Activated naive CD8-positive, alpha-beta T cell (primary cell): ENCODE results near the gene KRTAP12-2.

Experiments used
- H3K27ac Mint-ChIP-seq: one replicate; pipeline ENCODE4 v1.8.0; 2021; ENCODE audit warnings: mixed read lengths
- H3K27me3 Mint-ChIP-seq: one replicate; pipeline ENCODE4 v1.8.0; 2021; ENCODE audit warnings: mixed read lengths
- H3K36me3 Mint-ChIP-seq: one replicate; pipeline ENCODE4 v1.8.0; 2021; ENCODE audit warnings: mixed read lengths
- H3K4me1 Mint-ChIP-seq: one replicate; pipeline ENCODE4 v1.8.0; 2021; ENCODE audit warnings: low read depth, mixed read lengths
- H3K4me3 Mint-ChIP-seq: one replicate; pipeline ENCODE4 v1.8.0; 2021; ENCODE audit warnings: mild to moderate bottlenecking, mixed read lengths
- H3K9me3 Mint-ChIP-seq: one replicate; pipeline ENCODE4 v1.8.0; 2021; ENCODE audit warnings: low read depth, mixed read lengths

KRTAP12-2 gene

GRCh38 chr21:44666401-44667320 lies at the start of gene KRTAP12-2:
TSS of gene KRTAP12-2 (minus strand) at chr21:44666927. CDS start at chr21:44666886, 41 bp downstream.
- Mint-ChIP-seq H3K4me1 (no peaks in the 10 kb centered on the region), H3K27me3 (no peaks in the 10 kb centered on the region), H3K36me3 (peaks cover 5% of the 10 kb centered on the region), H3K27ac (no peak within 1 kb of the TSS), H3K4me3 (no peak within 1 kb of the TSS), H3K9me3 (peaks cover 11% of the 10 kb centered on the region)

- H3K4me3 Mint-ChIP-seq: no peak overlapping the region
- H3K27me3 Mint-ChIP-seq: peaks cover 36% of the 10 kb centered on the region
- H3K27ac Mint-ChIP-seq: no peak overlapping the region
- no peaks in the 10 kb centered on the region for H3K36me3 Mint-ChIP-seq
- H3K9me3 Mint-ChIP-seq: peaks cover 3% of the 10 kb centered on the region
- H3K4me1 Mint-ChIP-seq: peaks cover 22% of the 10 kb centered on the region
Observed at GRCh38 chr21:44714905-44715304, 48.2 kb upstream of the KRTAP12-2 start.

GRCh38 chr21:44713846-44714245 lies 47.1 kb upstream of the KRTAP12-2 start:
- peaks cover 3% of the 10 kb centered on the region for H3K9me3 Mint-ChIP-seq
- H3K4me3 Mint-ChIP-seq: no peak overlapping the region
- no peaks in the 10 kb centered on the region for H3K36me3 Mint-ChIP-seq
- H3K4me1 Mint-ChIP-seq: peaks cover 29% of the 10 kb centered on the region
- H3K27me3 Mint-ChIP-seq: peaks cover 42% of the 10 kb centered on the region
- no peak overlapping the region for H3K27ac Mint-ChIP-seq

- Mint-ChIP-seq H3K27me3 (peaks cover 45% of the 10 kb centered on the region), H3K4me1 (peaks cover 33% of the 10 kb centered on the region), H3K36me3 (no peaks in the 10 kb centered on the region), H3K4me3 (no peak overlapping the region), H3K9me3 (peaks cover 3% of the 10 kb centered on the region), H3K27ac (no peak overlapping the region)
Observed at GRCh38 chr21:44713130-44713529, 46.4 kb upstream of the KRTAP12-2 start.

- no peak overlapping the region for H3K27ac Mint-ChIP-seq
- no peaks in the 10 kb centered on the region for H3K36me3 Mint-ChIP-seq
- peaks cover 3% of the 10 kb centered on the region for H3K9me3 Mint-ChIP-seq
- peaks cover 35% of the 10 kb centered on the region for H3K4me1 Mint-ChIP-seq
- H3K4me3 Mint-ChIP-seq: no peak overlapping the region
- peaks cover 45% of the 10 kb centered on the region for H3K27me3 Mint-ChIP-seq
Observed at GRCh38 chr21:44712203-44713028, 45.7 kb upstream of the KRTAP12-2 start.

- peak within 1 kb of the TSS; percentile 76 for H3K4me3 Mint-ChIP-seq
- H3K4me1 Mint-ChIP-seq: peaks cover 37% of the 10 kb centered on the region
- H3K9me3 Mint-ChIP-seq: no peaks in the 10 kb centered on the region
- H3K36me3 Mint-ChIP-seq: no peaks in the 10 kb centered on the region
- no peak within 1 kb of the TSS for H3K27ac Mint-ChIP-seq
- H3K27me3 Mint-ChIP-seq: peaks cover 45% of the 10 kb centered on the region
Observed at GRCh38 chr21:44711327-44712202, 44.8 kb upstream of the KRTAP12-2 start, which contains the start of gene TSPEAR. TSS of gene TSPEAR (minus strand) at chr21:44711572. CDS start at chr21:44711514, 58 bp downstream.

GRCh38 chr21:44710756-44711326 lies 44.1 kb upstream of the KRTAP12-2 start:
- H3K27ac Mint-ChIP-seq: no peak overlapping the region
- peak overlapping the region; percentile 76 for H3K4me3 Mint-ChIP-seq
- H3K36me3 Mint-ChIP-seq: no peaks in the 10 kb centered on the region
- H3K27me3 Mint-ChIP-seq: peaks cover 47% of the 10 kb centered on the region
- peaks cover 42% of the 10 kb centered on the region for H3K4me1 Mint-ChIP-seq
- H3K9me3 Mint-ChIP-seq: no peaks in the 10 kb centered on the region

- Mint-ChIP-seq H3K4me3 (peak overlapping the region; percentile 72), H3K27ac (no peak overlapping the region), H3K27me3 (peaks cover 47% of the 10 kb centered on the region), H3K36me3 (no peaks in the 10 kb centered on the region), H3K9me3 (no peaks in the 10 kb centered on the region), H3K4me1 (peaks cover 43% of the 10 kb centered on the region)
Observed at GRCh38 chr21:44710294-44710665, 43.6 kb upstream of the KRTAP12-2 start.

- no peaks in the 10 kb centered on the region for H3K9me3 Mint-ChIP-seq
- H3K4me1 Mint-ChIP-seq: peaks cover 37% of the 10 kb centered on the region
- peaks cover 47% of the 10 kb centered on the region for H3K27me3 Mint-ChIP-seq
- H3K27ac Mint-ChIP-seq: no peak overlapping the region
- no peaks in the 10 kb centered on the region for H3K36me3 Mint-ChIP-seq
- H3K4me3 Mint-ChIP-seq: peak overlapping the region; percentile 72
Observed at GRCh38 chr21:44709426-44710293, 42.9 kb upstream of the KRTAP12-2 start.

- no peaks in the 10 kb centered on the region for H3K9me3 Mint-ChIP-seq
- H3K27me3 Mint-ChIP-seq: peaks cover 49% of the 10 kb centered on the region
- H3K4me1 Mint-ChIP-seq: peaks cover 36% of the 10 kb centered on the region
- peak overlapping the region; percentile 72 for H3K4me3 Mint-ChIP-seq
- no peaks in the 10 kb centered on the region for H3K36me3 Mint-ChIP-seq
- no peak overlapping the region for H3K27ac Mint-ChIP-seq
Observed at GRCh38 chr21:44708866-44709425, 42.2 kb upstream of the KRTAP12-2 start.

- H3K36me3 Mint-ChIP-seq: no peaks in the 10 kb centered on the region
- peak overlapping the region; percentile 17 for H3K4me3 Mint-ChIP-seq
- no peak overlapping the region for H3K27ac Mint-ChIP-seq
- peaks cover 44% of the 10 kb centered on the region for H3K27me3 Mint-ChIP-seq
- no peaks in the 10 kb centered on the region for H3K9me3 Mint-ChIP-seq
- peaks cover 36% of the 10 kb centered on the region for H3K4me1 Mint-ChIP-seq
Observed at GRCh38 chr21:44708213-44708865, 41.6 kb upstream of the KRTAP12-2 start.

GRCh38 chr21:44706706-44707581 lies 40.2 kb upstream of the KRTAP12-2 start:
- no peak overlapping the region for H3K4me3 Mint-ChIP-seq
- H3K36me3 Mint-ChIP-seq: no peaks in the 10 kb centered on the region
- peaks cover 43% of the 10 kb centered on the region for H3K27me3 Mint-ChIP-seq
- no peak overlapping the region for H3K27ac Mint-ChIP-seq
- peaks cover 36% of the 10 kb centered on the region for H3K4me1 Mint-ChIP-seq
- H3K9me3 Mint-ChIP-seq: no peaks in the 10 kb centered on the region
